ENCODE measurements around the gene COBL.

- TF ChIP-seq, protein P1, sequence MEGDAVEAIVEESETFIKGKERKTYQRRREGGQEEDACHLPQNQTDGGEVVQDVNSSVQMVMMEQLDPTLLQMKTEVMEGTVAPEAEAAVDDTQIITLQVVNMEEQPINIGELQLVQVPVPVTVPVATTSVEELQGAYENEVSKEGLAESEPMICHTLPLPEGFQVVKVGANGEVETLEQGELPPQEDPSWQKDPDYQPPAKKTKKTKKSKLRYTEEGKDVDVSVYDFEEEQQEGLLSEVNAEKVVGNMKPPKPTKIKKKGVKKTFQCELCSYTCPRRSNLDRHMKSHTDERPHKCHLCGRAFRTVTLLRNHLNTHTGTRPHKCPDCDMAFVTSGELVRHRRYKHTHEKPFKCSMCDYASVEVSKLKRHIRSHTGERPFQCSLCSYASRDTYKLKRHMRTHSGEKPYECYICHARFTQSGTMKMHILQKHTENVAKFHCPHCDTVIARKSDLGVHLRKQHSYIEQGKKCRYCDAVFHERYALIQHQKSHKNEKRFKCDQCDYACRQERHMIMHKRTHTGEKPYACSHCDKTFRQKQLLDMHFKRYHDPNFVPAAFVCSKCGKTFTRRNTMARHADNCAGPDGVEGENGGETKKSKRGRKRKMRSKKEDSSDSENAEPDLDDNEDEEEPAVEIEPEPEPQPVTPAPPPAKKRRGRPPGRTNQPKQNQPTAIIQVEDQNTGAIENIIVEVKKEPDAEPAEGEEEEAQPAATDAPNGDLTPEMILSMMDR (IDR thresholded peaks at IDR 0.05; ENCODE audit: control extremely low read depth in 1 of 3, insufficient read depth in 1 of 3, low read depth in 1 of 3, low read length in 3 of 3), result no peak
- TF ChIP-seq POLR2A (IDR thresholded peaks at IDR 0.05; ENCODE audit: control extremely low read depth in 1 of 2, low read depth in 2 of 2, low read length in 2 of 2) (no peak), SP4 (IDR thresholded peaks at IDR 0.05; ENCODE audit: low read length) (no peak)
These were observed 257.0 kb downstream of the COBL start for GRCh38 chr7:51059504-51060142.
